Cardiac fibroblast (primary cell): ENCODE measurements around the gene MGAT5B.

Experiments
- DNase-seq, 2 donors: peaks; one replicate each; pipeline versions ENCODE4 v3.0.0 to v3.0.0-alpha.2; 2010; ENCODE audit warnings: low read depth in 2 of 2
- H3K4me3 ChIP-seq, 2 donors: replicated peaks in 1 of 2; 1 replicate in 1 of 2; 2 replicates in 1 of 2; pipeline ENCODE4 v1.5.1; 2011; ENCODE audit warnings: low read depth in 2 of 2, low read length in 2 of 2, mild to moderate bottlenecking in 2 of 2, moderate library complexity in 1 of 2
- CTCF ChIP-seq: IDR thresholded peaks from one replicate; pipeline ENCODE4 v1.5.1; 2011; ENCODE audit warnings: low read depth, mild to moderate bottlenecking, low read length, inconsistent platforms

The MGAT5B gene

GRCh38 chr17:76873856-76874255 lies 5.7 kb downstream of the MGAT5B start:
- no peak overlapping the region for H3K4me3 ChIP-seq
- no peak for TF ChIP-seq CTCF
- DNase-seq = no peak

- H3K4me3 ChIP-seq = no peak overlapping the region
- no peak for TF ChIP-seq CTCF
- no peak for DNase-seq
Measured at GRCh38 chr17:76877437-76877836, 9.2 kb downstream of the MGAT5B start.

- H3K4me3 ChIP-seq = no peak overlapping the region
- TF ChIP-seq CTCF = no peak
- no peak for DNase-seq
Measured at GRCh38 chr17:76878568-76878967, 10.4 kb downstream of the MGAT5B start.

GRCh38 chr17:76879254-76879653 lies 11.1 kb downstream of the MGAT5B start:
- no peak for TF ChIP-seq CTCF
- DNase-seq = no peak
- no peak overlapping the region for H3K4me3 ChIP-seq

- H3K4me3 ChIP-seq = no peak overlapping the region
- no peak for DNase-seq
- TF ChIP-seq CTCF = no peak
Measured at GRCh38 chr17:76879691-76880090, 11.5 kb downstream of the MGAT5B start.

GRCh38 chr17:76880268-76880667 lies 12.1 kb downstream of the MGAT5B start:
- no peak for TF ChIP-seq CTCF
- no peak overlapping the region for H3K4me3 ChIP-seq
- DNase-seq = no peak

GRCh38 chr17:76880971-76881370 lies 12.8 kb downstream of the MGAT5B start:
- no peak overlapping the region for H3K4me3 ChIP-seq
- DNase-seq = no peak
- no peak for TF ChIP-seq CTCF
